HG03196 (cell line): ENCODE measurements around the gene ART3.
"Not testable (repeated sequence)": the region's sequence is repeated elsewhere in the genome, so short reads cannot be mapped to it uniquely, and the experiment has no call there.

ENCODE experiments used
- ATAC-seq: cut with Tn5 transposase; IDR thresholded peaks from one replicate; pipeline ENCODE4 v1.9.1; 2021; ENCODE audit not compliant: unreplicated experiment

Gene ART3, protein sequence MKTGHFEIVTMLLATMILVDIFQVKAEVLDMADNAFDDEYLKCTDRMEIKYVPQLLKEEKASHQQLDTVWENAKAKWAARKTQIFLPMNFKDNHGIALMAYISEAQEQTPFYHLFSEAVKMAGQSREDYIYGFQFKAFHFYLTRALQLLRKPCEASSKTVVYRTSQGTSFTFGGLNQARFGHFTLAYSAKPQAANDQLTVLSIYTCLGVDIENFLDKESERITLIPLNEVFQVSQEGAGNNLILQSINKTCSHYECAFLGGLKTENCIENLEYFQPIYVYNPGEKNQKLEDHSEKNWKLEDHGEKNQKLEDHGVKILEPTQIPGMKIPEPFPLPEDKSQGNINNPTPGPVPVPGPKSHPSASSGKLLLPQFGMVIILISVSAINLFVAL

DNA sequence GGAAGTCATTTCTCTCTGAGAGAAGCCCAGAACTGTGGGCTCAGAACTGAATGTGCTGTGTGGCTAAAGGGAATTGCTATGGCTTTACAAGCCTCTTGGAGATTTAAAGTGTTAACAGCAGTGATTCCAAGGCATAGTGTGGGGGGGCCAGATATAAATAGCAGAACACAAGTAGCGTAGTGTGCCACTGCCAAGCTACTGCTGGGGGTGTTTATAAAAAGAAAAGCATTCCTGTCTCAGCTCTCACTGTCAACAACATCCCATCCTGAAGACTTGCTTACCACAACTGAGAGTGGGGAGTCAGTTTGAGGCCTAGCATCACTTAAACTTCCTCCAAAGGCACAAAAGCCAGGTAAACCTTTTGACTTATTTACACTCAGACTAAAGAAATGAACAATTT lies at the start of gene ART3:
TSS of gene ART3 (plus strand) at position 242 of the 400 bp plus-strand sequence. CDS start 1,181 bp downstream, outside the sequence.
- no peak for ATAC-seq

DNA sequence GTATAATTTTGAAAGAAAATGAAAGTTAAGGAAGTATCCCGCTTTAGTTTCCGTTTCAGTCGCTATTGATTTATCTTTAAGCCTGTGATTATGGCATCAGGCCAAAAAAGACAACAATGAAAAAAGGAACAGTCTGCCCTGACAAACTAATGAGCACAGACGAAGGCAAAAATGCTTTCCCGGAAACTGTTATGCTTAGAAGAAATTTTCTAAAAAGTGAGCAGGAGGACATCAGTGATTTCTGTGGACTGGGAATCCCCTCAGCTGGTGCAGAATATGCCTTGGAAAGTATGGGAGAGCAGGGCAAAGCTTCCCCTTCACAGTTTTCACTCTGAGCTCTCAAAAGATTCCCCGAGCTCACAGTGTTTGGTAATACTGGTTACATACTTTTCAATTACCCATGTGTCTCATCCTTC lies 46.2 kb upstream of the ART3 start:
- ATAC-seq: no peak

DNA sequence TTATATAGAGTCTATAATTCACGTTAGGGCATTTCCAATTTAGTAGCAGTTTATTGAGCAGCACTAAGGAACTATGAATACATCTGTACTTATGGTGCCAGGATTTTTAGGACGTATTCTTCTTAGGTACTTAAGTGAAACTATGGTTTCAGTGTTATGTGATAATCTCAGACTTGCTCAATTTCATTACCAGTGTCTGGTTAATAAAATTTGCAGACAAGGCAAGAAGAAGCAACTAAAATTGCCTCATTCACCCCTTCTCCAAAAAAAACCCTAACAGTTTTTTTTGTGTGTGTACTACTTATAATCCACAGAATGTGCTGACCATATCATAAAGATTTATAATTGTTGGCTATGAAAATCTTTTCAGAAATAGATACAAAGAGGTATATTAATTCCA lies 45.2 kb upstream of the ART3 start:
- no peak for ATAC-seq

DNA sequence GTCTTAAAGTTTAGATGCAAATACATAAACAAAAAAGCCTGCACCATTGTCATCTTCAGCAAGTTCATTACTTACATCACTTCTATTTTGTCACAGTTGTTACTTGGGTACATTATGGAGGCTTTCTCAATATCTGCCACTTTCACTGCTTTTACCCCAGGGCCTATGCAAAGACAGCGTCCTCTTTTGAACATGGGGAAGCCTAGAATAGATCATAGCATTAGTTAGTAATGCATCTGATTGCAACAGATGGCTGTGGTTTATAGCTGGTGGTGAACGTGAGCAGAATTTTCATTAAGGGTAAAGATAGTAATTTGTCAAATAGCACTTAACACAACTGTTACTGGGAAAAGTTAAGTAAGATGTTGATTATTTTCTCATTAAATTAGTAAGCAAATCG lies 39.4 kb upstream of the ART3 start:
- no peak for ATAC-seq

DNA sequence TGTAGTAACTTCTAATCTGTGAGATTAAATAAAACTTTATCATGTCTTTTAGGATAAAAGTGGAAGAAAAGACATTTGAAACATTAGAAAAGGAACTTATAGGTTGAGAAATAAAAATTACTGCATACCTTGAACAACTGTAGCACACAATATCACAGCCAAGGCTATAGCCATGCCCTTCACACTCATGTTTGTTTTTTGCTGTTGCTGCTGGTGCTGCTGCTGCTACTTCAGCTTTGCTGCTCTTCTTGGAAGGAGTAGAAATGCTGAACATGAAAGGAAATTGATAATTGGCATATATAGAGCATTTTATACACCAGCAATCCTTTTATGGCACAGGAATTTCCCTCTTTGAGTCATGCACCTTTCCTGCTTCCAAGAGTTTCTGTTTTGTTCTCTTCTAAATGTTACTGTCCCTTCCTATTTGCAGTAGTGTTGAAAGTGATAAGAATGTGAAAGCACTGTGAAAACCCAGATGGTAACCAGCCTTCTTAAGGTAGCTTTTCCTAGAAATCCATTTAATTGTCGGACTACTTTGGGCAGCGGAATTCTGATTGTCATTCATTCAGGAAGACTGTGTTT lies 38.6 kb upstream of the ART3 start, which contains the start of gene CXCL11:
TSS of gene CXCL11 (minus strand) at position 272 of the 582 bp plus-strand sequence. CDS start at position 189, 83 bp downstream.
- ATAC-seq: no peak

DNA sequence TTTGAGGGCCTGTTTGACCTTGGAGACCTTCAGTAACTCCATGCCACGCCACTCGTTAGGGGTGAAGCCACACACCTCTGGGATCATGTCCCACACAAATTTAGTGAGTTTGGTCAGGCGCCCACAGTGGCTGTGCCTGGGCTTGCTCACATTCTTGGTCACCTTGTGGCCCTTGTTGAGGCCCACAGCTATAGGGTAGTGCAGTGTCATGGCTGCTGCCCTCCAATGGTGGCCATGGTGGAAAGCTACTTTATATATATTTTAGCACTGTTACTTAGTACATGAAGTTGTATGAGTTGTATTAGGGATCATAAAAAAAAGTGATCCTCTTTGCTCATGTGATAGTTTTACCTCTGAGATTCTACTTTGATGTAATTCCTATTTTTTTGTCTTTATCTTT lies 37.7 kb upstream of the ART3 start:
- ATAC-seq: no peak

DNA sequence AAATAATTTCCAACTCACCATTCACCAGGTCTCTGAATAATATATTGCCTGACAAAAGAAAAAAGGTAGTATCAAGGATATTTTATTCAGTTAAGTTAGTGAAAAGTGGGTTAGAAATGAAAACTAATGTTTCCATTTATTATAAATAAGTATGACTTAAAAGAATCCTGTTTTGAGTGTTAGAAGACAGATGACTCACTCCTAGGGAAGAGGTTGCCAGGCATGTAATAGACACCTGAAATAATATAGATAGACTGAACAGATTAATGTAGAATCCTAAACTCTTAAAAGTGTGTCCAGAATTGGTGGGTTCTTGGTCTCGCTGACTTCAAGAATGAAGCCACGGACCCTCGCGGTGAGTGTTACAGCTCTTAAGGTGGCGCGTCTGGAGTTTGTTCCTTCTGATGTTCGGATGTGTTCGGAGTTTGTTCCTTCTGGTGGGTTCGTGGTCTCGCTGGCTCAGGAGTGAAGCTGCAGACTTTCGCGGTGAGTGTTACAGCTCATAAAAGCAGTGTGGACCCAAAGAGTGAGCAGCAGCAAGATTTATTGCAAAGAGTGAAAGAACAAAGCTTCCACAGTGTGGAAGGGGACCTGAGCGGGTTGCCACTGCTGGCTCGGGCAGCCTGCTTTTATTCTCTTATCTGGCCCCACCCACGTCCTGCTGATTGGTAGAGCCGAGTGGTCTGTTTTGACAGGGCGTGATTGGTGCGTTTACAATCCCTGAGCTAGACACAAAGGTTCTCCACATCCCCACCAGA lies 32.1 kb upstream of the ART3 start:
- not testable (repeated sequence) for ATAC-seq

DNA sequence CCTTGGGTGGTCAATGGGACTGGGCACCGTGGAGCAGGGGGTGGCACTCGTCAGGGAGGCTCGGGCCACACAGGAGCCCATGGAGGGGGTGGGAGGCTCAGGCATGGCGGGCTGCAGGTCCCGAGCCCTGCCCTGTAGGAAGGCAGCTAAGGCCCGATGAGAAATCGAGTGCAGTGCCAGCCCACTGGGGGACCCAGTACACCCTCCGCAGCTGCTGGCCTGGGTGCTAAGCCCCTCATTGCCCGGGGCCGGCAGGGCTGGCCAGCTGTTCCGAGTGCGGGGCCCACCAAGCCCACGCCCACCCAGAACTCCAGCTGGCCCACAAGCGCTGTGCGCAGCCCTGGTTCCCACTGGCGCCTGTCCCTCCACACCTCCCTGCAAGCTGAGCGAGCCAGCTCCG lies 31.2 kb upstream of the ART3 start:
- ATAC-seq: not testable (repeated sequence)

DNA sequence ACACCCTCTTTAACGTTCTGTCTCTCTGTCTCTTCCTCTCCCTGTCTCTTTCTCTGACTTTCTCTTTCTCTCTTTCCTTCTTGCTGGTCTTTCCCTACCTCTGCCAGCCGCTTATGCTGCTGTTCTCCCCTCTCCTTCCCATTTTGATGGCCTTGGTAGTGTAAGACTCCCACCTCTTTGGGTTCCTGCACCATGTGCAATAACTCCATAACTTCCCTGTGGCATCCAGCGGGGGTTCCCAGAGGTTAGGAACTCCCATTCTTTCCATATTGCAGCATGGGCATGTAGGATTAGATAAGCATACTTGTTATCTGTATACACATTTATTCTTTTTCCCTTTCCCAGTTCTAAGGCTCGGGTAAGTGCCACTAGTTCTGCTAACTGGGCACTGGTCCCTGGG lies 29.8 kb upstream of the ART3 start:
- not testable (repeated sequence) for ATAC-seq

DNA sequence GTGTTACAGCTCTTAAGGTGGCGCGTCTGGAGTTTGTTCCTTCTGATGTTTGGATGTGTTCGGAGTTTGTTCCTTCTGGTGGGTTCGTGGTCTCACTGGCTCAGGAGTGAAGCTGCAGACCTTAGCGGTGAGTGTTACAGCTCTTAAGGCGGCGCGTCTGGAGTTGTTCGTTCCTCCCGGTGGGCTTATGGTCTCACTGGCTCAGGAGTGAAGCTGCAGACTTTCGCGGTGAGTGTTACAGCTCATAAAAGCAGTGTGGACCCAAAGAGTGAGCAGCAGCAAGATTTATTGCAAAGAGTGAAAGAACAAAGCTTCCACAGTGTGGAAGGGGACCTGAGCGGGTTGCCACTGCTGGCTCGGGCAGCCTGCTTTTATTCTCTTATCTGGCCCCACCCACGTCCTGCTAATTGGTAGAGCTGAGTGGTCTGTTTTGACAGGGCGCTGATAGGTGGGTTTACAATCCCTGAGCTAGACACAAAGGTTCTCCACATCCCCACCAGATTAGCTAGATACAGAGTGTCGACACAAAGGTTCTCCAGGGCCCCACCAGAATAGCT lies 24.6 kb upstream of the ART3 start:
- ATAC-seq: not testable (repeated sequence)

DNA sequence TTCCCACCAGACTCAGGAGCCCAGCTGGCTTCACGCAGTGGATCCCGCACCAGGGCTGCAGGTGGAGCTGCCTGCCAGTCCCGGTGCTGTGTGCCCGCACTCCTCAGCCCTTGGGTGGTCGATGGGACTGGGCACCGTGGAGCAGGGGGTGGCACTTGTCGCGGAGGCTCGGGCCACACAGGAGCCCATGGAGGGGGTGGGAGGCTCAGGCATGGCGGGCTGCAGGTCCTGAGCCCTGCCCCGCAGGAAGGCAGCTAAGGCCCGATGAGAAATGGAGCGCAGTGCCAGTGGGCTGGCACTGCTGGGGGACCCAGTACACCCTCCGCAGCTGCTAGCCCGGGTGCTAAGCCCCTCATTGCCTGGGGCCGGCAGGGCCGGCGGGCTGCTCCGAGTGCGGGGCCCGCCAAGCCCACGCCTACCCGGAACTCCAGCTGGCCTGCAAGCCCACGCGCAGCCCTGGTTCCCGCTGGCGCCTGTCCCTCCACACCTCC lies 23.9 kb upstream of the ART3 start:
- not testable (repeated sequence) for ATAC-seq

DNA sequence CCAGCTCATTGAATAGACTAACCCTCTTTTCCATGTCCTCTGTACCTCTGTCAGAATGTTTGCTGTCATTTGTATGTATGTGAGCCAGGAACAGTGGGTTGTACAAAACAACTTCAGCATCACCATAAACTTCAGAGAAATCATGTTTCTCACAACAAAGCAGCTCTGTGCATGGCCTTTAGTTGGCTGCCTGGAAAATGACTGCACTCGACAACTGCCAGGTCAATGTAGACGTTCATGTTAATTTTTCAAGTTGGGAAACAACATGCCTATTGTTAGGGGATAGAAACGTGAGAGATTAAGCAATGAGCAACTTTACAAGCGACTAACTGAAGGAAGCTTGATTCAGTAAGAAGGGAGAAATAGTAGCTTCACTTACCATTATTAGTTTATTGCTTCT lies 20.8 kb upstream of the ART3 start:
- ATAC-seq: no peak

DNA sequence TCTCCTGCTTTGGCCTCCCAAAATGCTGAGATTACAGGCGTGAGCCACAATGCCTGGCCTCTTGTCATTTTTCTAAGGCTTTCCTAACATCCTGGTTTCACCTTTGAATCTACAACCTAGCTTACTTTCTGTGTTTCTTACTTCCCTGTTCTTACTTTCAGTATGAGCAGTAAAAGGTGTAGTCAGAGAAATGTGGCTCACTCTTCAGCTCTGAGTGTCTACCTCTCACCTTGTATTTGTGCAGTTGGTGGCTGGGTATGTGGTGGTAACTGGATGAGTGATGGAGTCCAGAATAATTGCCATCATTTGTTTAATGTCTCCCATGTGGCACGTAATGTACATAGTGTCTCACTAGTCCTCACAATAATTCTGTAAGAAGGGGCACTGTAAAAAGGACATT lies 19.5 kb upstream of the ART3 start:
- ATAC-seq: peak; percentile 97

DNA sequence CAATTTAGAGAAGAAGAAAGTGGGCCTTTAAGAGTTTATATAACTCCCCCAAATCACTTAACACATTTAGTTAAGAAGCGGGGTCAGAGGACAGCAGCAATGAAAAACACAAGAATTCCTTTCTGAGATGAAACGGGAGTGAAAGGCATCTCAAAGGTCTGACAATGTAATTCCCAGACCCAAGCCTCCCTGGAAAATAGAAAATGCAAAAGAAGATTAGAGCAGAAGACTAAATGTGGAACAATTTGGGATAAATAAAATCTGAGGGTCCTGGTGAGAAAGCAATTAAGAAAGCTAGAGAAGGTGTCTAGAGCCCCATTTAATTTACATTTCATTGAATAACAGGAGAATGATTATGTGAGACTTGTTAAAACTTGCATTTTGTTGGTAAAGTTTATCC lies 19.1 kb upstream of the ART3 start:
- no peak for ATAC-seq

DNA sequence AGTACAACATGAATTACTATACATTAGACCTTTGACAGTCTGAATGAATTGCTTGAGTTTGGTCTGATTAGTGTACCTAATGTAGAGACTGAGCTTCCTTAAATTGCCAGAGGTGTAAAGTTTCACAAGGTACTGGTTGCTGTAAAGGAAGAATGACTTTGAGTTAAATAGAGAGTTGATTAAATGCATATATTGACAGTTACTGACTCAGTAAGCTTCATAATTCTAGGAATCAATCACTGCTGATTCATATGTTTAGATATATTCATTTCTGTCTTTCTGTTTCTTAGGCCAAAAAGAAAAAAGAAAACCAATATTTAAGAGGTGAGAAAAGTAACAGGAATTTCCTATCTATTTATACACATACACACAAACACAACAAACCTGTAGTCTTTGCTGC lies 16.2 kb upstream of the ART3 start:
- peak; percentile 44 for ATAC-seq

DNA sequence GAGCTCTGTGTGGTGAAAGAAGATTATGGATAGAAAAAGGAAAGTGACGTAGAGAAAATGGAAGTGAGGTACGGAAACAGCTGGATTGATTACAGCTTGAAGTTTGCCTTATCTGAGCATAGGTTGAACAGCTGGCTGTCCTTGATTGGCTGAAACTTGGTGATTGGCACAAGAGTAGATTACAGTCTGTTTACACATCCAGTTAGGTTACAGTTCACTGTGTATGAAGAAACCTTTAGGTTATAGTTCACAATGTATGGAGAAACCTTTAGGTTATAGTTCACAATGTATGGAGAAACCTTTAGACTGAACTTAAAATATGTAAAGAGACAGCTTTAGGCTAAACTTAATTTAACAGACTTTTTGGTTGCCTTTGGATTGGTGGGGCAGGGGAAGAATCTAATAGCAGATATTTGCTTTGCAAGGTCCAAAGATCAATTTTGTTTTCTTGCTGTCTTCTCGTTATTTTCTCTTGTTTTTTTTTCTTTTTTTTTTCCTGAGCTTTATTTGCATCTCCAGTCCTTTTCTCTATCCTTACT lies 15.6 kb upstream of the ART3 start:
- no peak for ATAC-seq

DNA sequence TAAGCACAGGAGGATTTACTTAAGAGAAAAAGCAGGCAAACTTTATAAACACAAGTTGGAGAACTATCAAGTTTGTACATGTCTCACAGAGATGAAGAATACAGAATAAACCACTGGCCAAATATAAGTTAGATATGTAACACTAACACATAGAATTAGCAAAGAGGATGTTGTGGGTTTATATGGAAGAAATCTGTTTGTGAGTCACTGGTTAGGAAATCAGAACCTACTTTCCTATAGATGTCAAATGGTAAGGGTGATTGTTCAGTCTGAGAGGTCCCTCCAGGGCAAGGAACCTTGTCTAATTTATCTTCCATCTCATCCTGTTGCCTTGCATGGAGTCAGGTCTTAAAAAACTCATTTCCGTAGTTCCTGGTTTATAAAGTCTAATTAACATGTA lies 14.8 kb upstream of the ART3 start:
- no peak for ATAC-seq

DNA sequence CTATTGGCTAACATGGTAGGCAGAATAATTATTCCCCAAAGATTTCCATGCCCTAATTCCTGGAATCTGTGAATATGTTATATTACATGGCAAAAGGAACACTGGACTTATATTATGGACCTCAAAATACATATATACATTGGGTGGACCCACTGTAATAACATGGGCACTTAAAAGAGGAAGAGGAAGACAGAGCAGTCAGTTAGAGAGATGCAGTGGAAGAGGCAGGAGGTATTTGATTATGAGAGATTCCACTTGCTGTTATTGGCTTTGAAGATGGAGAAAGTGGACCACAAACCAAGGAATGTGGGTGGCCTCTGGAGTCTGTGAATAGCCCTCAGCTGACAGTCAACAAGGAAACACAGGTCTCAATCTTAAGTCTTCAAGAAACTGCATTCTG lies 14.0 kb upstream of the ART3 start:
- ATAC-seq: no peak

DNA sequence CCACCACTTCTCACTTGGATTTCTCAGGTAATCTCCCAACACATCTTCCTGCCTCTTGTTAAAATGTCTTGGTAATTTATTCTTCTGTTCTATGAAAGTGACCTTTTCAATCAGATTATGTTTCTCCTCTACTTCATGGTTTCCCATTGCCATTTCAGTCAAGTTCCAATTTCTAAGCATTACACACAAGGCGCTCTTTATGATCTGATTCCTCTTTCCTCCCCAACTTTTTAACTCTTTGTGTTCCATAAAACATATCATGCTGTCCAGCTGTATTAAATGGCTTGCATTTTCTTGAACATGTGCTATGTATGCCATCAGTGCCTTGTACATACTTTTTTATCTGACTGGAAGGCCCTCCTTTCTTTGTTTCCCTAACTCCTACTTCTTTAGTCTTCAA lies 13.1 kb upstream of the ART3 start:
- ATAC-seq: no peak

DNA sequence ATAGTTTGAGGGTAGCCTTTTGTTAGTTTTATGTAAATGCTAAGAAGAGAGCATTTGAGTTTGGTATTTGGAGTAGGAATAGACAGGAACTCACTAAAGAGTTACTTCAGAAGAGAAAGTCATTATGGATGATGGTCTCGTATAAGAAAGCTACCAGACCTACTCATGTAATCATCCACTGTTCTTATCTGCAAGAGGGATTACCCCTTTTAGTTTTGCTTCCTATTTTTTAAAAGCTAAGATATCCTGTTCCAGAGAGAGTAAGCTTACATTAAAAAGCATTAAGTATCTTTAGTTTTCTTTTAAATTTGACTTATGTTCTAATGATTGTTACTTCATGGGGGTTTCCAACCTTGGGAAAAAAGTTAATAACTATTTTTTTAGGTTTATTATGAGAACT lies 12.5 kb upstream of the ART3 start:
- no peak for ATAC-seq

DNA sequence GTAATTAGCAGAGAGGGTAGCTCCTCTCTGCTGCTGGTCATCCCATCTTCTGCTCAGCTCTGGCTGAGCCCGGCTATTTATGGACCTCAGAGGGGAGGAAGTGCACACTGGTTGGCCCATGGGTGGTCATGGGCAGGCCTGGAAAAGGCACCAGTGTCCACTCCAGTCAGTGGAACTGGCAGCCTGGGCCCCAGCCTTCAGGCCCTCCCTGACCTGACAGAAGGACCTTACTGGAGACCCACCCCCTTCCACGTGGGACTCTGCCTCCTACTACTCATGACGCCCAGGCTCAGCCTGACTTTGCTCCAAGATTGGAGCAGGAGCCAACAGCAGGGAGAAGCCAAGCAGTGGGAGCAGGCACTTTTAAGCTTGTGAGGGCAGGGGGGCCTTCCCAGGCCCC lies 8.0 kb upstream of the ART3 start:
- ATAC-seq: no peak
